HG03095 (cell line): ENCODE data around the gene ATP9B.
"Not testable (repeated sequence)": the region's sequence is repeated elsewhere in the genome, so short reads cannot be mapped to it uniquely, and the experiment has no call there.

Experiments used
- ATAC-seq: cut with Tn5 transposase; IDR thresholded peaks from one replicate; pipeline ENCODE4 v1.9.1; 2021; ENCODE audit warnings: moderate library complexity; ENCODE audit not compliant: unreplicated experiment

Gene ATP9B

GRCh38 chr18:79069717-79070151 is 540 bp downstream of the ATP9B start:
- ATAC-seq: no peak

GRCh38 chr18:79070486-79070885 is 1.3 kb downstream of the ATP9B start:
- ATAC-seq: no peak

GRCh38 chr18:79071037-79071436 is 1.8 kb downstream of the ATP9B start:
- no peak for ATAC-seq

GRCh38 chr18:79071503-79072210 is 2.5 kb downstream of the ATP9B start:
- ATAC-seq: no peak

GRCh38 chr18:79072655-79073054 is 3.5 kb downstream of the ATP9B start:
- ATAC-seq: not testable (repeated sequence)

- ATAC-seq: no peak
These were observed 8.0 kb downstream of the ATP9B start for GRCh38 chr18:79077181-79077580.

- not testable (repeated sequence) for ATAC-seq
These were observed 9.6 kb downstream of the ATP9B start for GRCh38 chr18:79078791-79079190.

- ATAC-seq: no peak
These were observed 23.7 kb downstream of the ATP9B start for GRCh38 chr18:79092874-79093273.

- ATAC-seq: no peak
These were observed 24.8 kb downstream of the ATP9B start for GRCh38 chr18:79093986-79094385.

- no peak for ATAC-seq
These were observed 26.0 kb downstream of the ATP9B start for GRCh38 chr18:79095216-79095615.

- no peak for ATAC-seq
These were observed 31.8 kb downstream of the ATP9B start for GRCh38 chr18:79100944-79101343.

GRCh38 chr18:79102886-79103285 is 33.7 kb downstream of the ATP9B start:
- ATAC-seq: no peak

- no peak for ATAC-seq
These were observed 34.9 kb downstream of the ATP9B start for GRCh38 chr18:79104137-79104536.

GRCh38 chr18:79105455-79105854 is 36.3 kb downstream of the ATP9B start:
- no peak for ATAC-seq

GRCh38 chr18:79106084-79106483 is 36.9 kb downstream of the ATP9B start:
- ATAC-seq: no peak

GRCh38 chr18:79107886-79108285 is 38.7 kb downstream of the ATP9B start:
- no peak for ATAC-seq

- ATAC-seq: no peak
These were observed 39.5 kb downstream of the ATP9B start for GRCh38 chr18:79108549-79109215.

GRCh38 chr18:79111483-79111882 is 42.3 kb downstream of the ATP9B start:
- no peak for ATAC-seq

GRCh38 chr18:79117385-79117784 is 48.2 kb downstream of the ATP9B start:
- no peak for ATAC-seq

- no peak for ATAC-seq
These were observed 48.6 kb downstream of the ATP9B start for GRCh38 chr18:79117788-79118187.

GRCh38 chr18:79118797-79119196 is 49.6 kb downstream of the ATP9B start:
- ATAC-seq: no peak

GRCh38 chr18:79121746-79122474 is 52.7 kb downstream of the ATP9B start:
- ATAC-seq: no peak
